Panc1 (cell line): ENCODE measurements around the gene ZCCHC24. TPM values are rescaled to one million over a fixed set of nuclear protein-coding genes. Genes with fewer than 3 reads are reported as not detected.

Experiments used
- ATAC-seq: fragments of 200-7000 bp; cut with Tn5 transposase; 2 replicates; pipeline ENCODE4 v1.9.1; 2020; ENCODE audit warnings: mild to moderate bottlenecking, moderate library complexity
- BruUV-seq: library from RNA; stranded (reverse); fragments of 400-500 nt; replicated peaks from 2 replicates; lab custom pipeline; 2021; lab: Mats Ljungman, UMichigan
- CTCF ChIA-PET: fragments of 300-600 bp; sonication (Branson Sonifier 250); formaldehyde crosslinking; loops from one replicate; lab custom pipeline; 2022; ENCODE audit warnings: antibody characterized with exemption; lab: Charles Lee
- POLR2A ChIA-PET: fragments of 300-600 bp; sonication (Branson Sonifier 250); formaldehyde crosslinking; loops from one replicate; lab custom pipeline; 2022; ENCODE audit warnings: antibody characterized with exemption; lab: Charles Lee
- DNase-seq: peaks from one replicate; pipeline ENCODE4 v3.0.0-alpha.2; 2010; ENCODE audit warnings: low read depth, low spot score
- H3K27ac ChIP-seq: 2 replicates; pipeline ENCODE4 v1.5.1; 2011; ENCODE audit warnings: mild to moderate bottlenecking, low read length, inconsistent platforms
- H3K27me3 ChIP-seq: fragments of 200-500 bp; sonication (Bioruptor generic); 2 replicates; pipeline ENCODE4 v1.6.0; 2014; ENCODE audit warnings: low read length, inconsistent platforms; ENCODE audit not compliant: control insufficient read depth, insufficient read depth
- H3K36me3 ChIP-seq: fragments of 200-500 bp; sonication (Bioruptor generic); 2 replicates; pipeline ENCODE4 v1.5.1; 2014; ENCODE audit warnings: inconsistent platforms, mild to moderate bottlenecking, low read length, moderate library complexity; ENCODE audit not compliant: control insufficient read depth, insufficient read depth
- H3K4me1 ChIP-seq: 2 replicates; pipeline ENCODE4 v1.5.1; 2011; ENCODE audit warnings: inconsistent platforms, mild to moderate bottlenecking, low read length, moderate library complexity; ENCODE audit not compliant: control insufficient read depth, insufficient read depth
- H3K4me3 ChIP-seq, 2 experiments: 2 replicates each; pipeline ENCODE4 v1.5.1; 2011 to 2012; ENCODE audit warnings: low read depth in 2 of 2, low read length in 2 of 2, mild to moderate bottlenecking in 2 of 2, inconsistent platforms in 1 of 2, moderate library complexity in 1 of 2
- H3K9me3 ChIP-seq: fragments of 200-500 bp; sonication (Bioruptor generic); 2 replicates; pipeline ENCODE4 v1.5.1; 2014; ENCODE audit warnings: low read depth, mild to moderate bottlenecking, inconsistent platforms, low read length, moderate library complexity; ENCODE audit not compliant: control insufficient read depth, insufficient read depth
- CTCF ChIP-seq: fragments of 450-650 bp; IDR thresholded peaks from 2 replicates; pipeline ENCODE4 v1.5.1; 2017; ENCODE audit warnings: mild to moderate bottlenecking
- POLR2AphosphoS5 ChIP-seq: IDR thresholded peaks from 2 replicates; pipeline ENCODE4 v1.6.1; 2012; ENCODE audit warnings: mild to moderate bottlenecking, low read depth, low read length, moderate library complexity
- REST ChIP-seq, 2 experiments: IDR thresholded peaks; 2 replicates each; pipeline ENCODE4 v1.6.1; 2011 to 2012; ENCODE audit warnings: low read depth in 2 of 2, control low read depth in 1 of 2, low read length in 1 of 2, mild to moderate bottlenecking in 1 of 2, moderate library complexity in 1 of 2; ENCODE audit not compliant: insufficient read depth in 1 of 2
- SIN3A ChIP-seq: IDR thresholded peaks from 2 replicates; pipeline ENCODE4 v1.6.1; 2012; ENCODE audit warnings: low read depth, mild to moderate bottlenecking, low read length, moderate library complexity, borderline replicate concordance; ENCODE audit not compliant: insufficient read depth
- TCF7L2 ChIP-seq: IDR thresholded peaks from 2 replicates; pipeline ENCODE4 v1.6.1; 2011; ENCODE audit warnings: mild to moderate bottlenecking, low read depth, low read length, inconsistent platforms
- in situ Hi-C: cut with HindIII; loops from 2 replicates; pipeline ENCODE4 v1.10.0; 2016; ENCODE audit warnings: low sequenced_read_pairs, low pct_unique_long_range_greater_than_20kb
- intact Hi-C: fragments of 100-400 bp; cut with micrococcal nuclease; formaldehyde crosslinking; loops from one replicate; pipeline ENCODE4 v1.10.0; 2022; ENCODE audit not compliant: unreplicated experiment
- total RNA-seq: library from RNA; stranded (reverse); gene quantifications from one replicate; pipeline ENCODE4 v1.2.1, GENCODE V29; 2021; ENCODE audit not compliant: unreplicated experiment

Gene ZCCHC24
- total RNA-seq, 1 experiment from 2014 or later, result 7.8 TPM

- Histone ChIP-seq H3K4me3 (no peak overlapping the region), H3K4me1 (peaks cover 5% of the 10 kb centered on the region), H3K36me3 (no peaks in the 10 kb centered on the region), H3K27me3 (no peaks in the 10 kb centered on the region), H3K9me3 (no peaks in the 10 kb centered on the region), H3K27ac (no peak overlapping the region)
- intact Hi-C loops, result no loop called here
- POLR2A ChIA-PET, result no interaction called here
- in situ Hi-C loops, result no loop called here
- BruUV-seq, result no TSS peak
- TF ChIP-seq SIN3A, result no peak
- no peak for TF ChIP-seq POLR2AphosphoS5
- TF ChIP-seq CTCF, result no peak
- no peak for TF ChIP-seq TCF7L2
- TF ChIP-seq REST (IDR thresholded peaks at IDR 0.05; ENCODE audit: insufficient read depth in 1 of 2, low read depth in 2 of 2, low read length in 1 of 2), result no peak
- DNase-seq (no peak), ATAC-seq (no peak)
- CTCF ChIA-PET, result no interaction called here
Observed at GRCh38 chr10:79396520-79396919, 48.9 kb downstream of the ZCCHC24 start.

- no peak for TF ChIP-seq POLR2AphosphoS5
- TF ChIP-seq SIN3A, result no peak
- TF ChIP-seq TCF7L2, result no peak
- TF ChIP-seq CTCF, result no peak
- ATAC-seq, result no peak
- CTCF ChIA-PET, result no interaction called here
- Histone ChIP-seq H3K27ac (no peak overlapping the region), H3K4me3 (no peak overlapping the region), H3K36me3 (no peaks in the 10 kb centered on the region), H3K9me3 (no peaks in the 10 kb centered on the region), H3K4me1 (peaks cover 5% of the 10 kb centered on the region), H3K27me3 (no peaks in the 10 kb centered on the region)
- in situ Hi-C loops (no loop called here), intact Hi-C loops (no loop called here)
- DNase-seq, result no peak
- BruUV-seq, result no TSS peak
- POLR2A ChIA-PET, result no interaction called here
Observed at GRCh38 chr10:79394664-79395063, 50.8 kb downstream of the ZCCHC24 start.
